HepG2 (cell line): Measurements from ENCODE around the gene DUS1L. TPM values are rescaled to one million over a fixed set of nuclear protein-coding genes. Genes with fewer than 3 reads are reported as not detected.

Experiments
- ETV6 ChIP-seq: sonication (generic); formaldehyde crosslinking; conservative IDR thresholded peaks from 2 replicates; pipeline ENCODE4 v1.4.0; 2020; ENCODE audit warnings: missing genetic modification reagents
- HES4 ChIP-seq: sonication (generic); formaldehyde crosslinking; IDR thresholded peaks from 2 replicates; pipeline ENCODE4 v1.9.0; 2021; ENCODE audit warnings: mild to moderate bottlenecking, missing genetic modification reagents, borderline replicate concordance
- MIER2 ChIP-seq: IDR thresholded peaks from 2 replicates; pipeline ENCODE4 v1.6.1; 2016; ENCODE audit warnings: missing biosample characterization, missing genetic modification reagents
- PHF8 ChIP-seq: sonication (generic); formaldehyde crosslinking; IDR thresholded peaks from 2 replicates; pipeline ENCODE4 v1.5.0; 2020; ENCODE audit warnings: missing genetic modification reagents
- POGZ ChIP-seq: sonication (generic); formaldehyde crosslinking; IDR thresholded peaks from 2 replicates; pipeline ENCODE4 v1.4.0; 2020; ENCODE audit warnings: mild to moderate bottlenecking, missing genetic modification reagents
- REXO4 ChIP-seq: sonication (generic); formaldehyde crosslinking; IDR thresholded peaks from 2 replicates; pipeline ENCODE4 v1.8.0; 2022; ENCODE audit warnings: missing genetic modification reagents, mild to moderate bottlenecking, borderline replicate concordance
- SOX13 ChIP-seq, 3 experiments: fragments of 450-650 bp in 1 of 3; sonication (generic) in 1 of 3; formaldehyde crosslinking in 1 of 3; IDR thresholded peaks in 2 of 3; conservative IDR thresholded peaks in 1 of 3; 2 replicates each; pipeline versions ENCODE4 v1.5.0 to v1.6.1; 2016 to 2020; ENCODE audit warnings: antibody characterized with exemption in 1 of 3, mild to moderate bottlenecking in 1 of 3, missing compliant biosample characterization in 1 of 3, missing genetic modification reagents in 1 of 3, moderate library complexity in 1 of 3
- SP1 ChIP-seq, 2 experiments: fragments of 450-650 bp in 1 of 2; sonication (generic) in 1 of 2; formaldehyde crosslinking in 1 of 2; IDR thresholded peaks; 2 replicates each; pipeline versions ENCODE4 v1.4.0 to v1.6.1; 2016 to 2020; ENCODE audit warnings: missing genetic modification reagents in 1 of 2
- U2AF1 ChIP-seq: fragments of 200-400 bp; formaldehyde crosslinking; optimal IDR thresholded peaks from 2 replicates; pipeline ENCODE3; 2017; ENCODE audit warnings: mild to moderate bottlenecking, low read depth, low read length
- YEATS2 ChIP-seq: sonication (generic); formaldehyde crosslinking; IDR thresholded peaks from 2 replicates; pipeline ENCODE4 v1.4.0; 2020; ENCODE audit warnings: missing genetic modification reagents, borderline replicate concordance
- ZNF549 ChIP-seq: sonication (generic); formaldehyde crosslinking; IDR thresholded peaks from 2 replicates; pipeline ENCODE4 v1.5.0; 2020; ENCODE audit warnings: missing genetic modification reagents
- ZNF556 ChIP-seq: sonication (generic); formaldehyde crosslinking; IDR thresholded peaks from 2 replicates; pipeline ENCODE4 v1.4.0; 2020; ENCODE audit warnings: mild to moderate bottlenecking, missing genetic modification reagents, borderline replicate concordance
- polyA plus RNA-seq, 8 experiments: library from polyadenylated mRNA; depleted of rRNA in 3 of 8; stranded (reverse) in 7 of 8; unstranded in 1 of 8; fragments of >200 nt; fragmentation: Illumina TruSeq in 4 of 8; extraction: Trizol in 4 of 8; gene quantifications; 2 replicates each; pipeline versions ENCODE4 v1.2.1 to v1.2.3, GENCODE V29; 2011 to 2016; ENCODE audit warnings: low read depth in 4 of 8, missing spikeins in 1 of 8, mixed read lengths in 1 of 8; ENCODE audit not compliant: insufficient read depth in 1 of 8
- total RNA-seq, 5 experiments: library from RNA; depleted of rRNA; stranded (reverse); fragments of >200 nt; fragmentation: Illumina TruSeq; extraction: Trizol; gene quantifications; 2 replicates each; pipeline ENCODE4 v1.2.3, GENCODE V29; 2016; ENCODE audit warnings: low read depth in 1 of 5
- TF ChIP-seq, protein P1 (sequence below): sonication (generic); formaldehyde crosslinking; IDR thresholded peaks from 2 replicates; pipeline ENCODE4 v1.5.1; 2020; ENCODE audit warnings: missing genetic modification reagents, mild to moderate bottlenecking, borderline replicate concordance
- TF ChIP-seq, protein P2 (sequence below): sonication (generic); formaldehyde crosslinking; conservative IDR thresholded peaks from 2 replicates; pipeline ENCODE4 v1.4.0; 2020; ENCODE audit warnings: missing genetic modification reagents
- TF ChIP-seq, protein P3 (sequence below): sonication (generic); formaldehyde crosslinking; IDR thresholded peaks from 2 replicates; pipeline ENCODE4 v1.5.0; 2020; ENCODE audit warnings: mild to moderate bottlenecking, low read depth, missing genetic modification reagents, borderline replicate concordance
- TF ChIP-seq, protein P4 (sequence below): sonication (generic); formaldehyde crosslinking; IDR thresholded peaks from 2 replicates; pipeline ENCODE4 v1.5.0; 2020; ENCODE audit warnings: mild to moderate bottlenecking, missing genetic modification reagents
- TF ChIP-seq, protein P5 (sequence below): sonication (generic); formaldehyde crosslinking; IDR thresholded peaks from 2 replicates; pipeline ENCODE4 v1.4.0; 2020; ENCODE audit warnings: missing genetic modification reagents
- TF ChIP-seq, protein P6 (sequence below), 2 experiments: fragments of 450-650 bp in 1 of 2; sonication (generic) in 1 of 2; formaldehyde crosslinking; IDR thresholded peaks; 2 replicates each; pipeline versions ENCODE4 v1.5.0 to v1.8.0; 2020 to 2022; ENCODE audit warnings: mild to moderate bottlenecking in 1 of 2, missing genetic modification reagents in 1 of 2
- TF ChIP-seq, protein P7 (sequence below): sonication (generic); formaldehyde crosslinking; IDR thresholded peaks from 2 replicates; pipeline ENCODE4 v1.4.0; 2020; ENCODE audit warnings: mild to moderate bottlenecking, low read depth, missing genetic modification reagents

Gene DUS1L
- total and polyA plus RNA-seq, 2 of the 13 experiments (the other 11 are each of a cell fraction or from before 2014, with no cell fraction given), result 81.0 to 109 TPM

DNA sequence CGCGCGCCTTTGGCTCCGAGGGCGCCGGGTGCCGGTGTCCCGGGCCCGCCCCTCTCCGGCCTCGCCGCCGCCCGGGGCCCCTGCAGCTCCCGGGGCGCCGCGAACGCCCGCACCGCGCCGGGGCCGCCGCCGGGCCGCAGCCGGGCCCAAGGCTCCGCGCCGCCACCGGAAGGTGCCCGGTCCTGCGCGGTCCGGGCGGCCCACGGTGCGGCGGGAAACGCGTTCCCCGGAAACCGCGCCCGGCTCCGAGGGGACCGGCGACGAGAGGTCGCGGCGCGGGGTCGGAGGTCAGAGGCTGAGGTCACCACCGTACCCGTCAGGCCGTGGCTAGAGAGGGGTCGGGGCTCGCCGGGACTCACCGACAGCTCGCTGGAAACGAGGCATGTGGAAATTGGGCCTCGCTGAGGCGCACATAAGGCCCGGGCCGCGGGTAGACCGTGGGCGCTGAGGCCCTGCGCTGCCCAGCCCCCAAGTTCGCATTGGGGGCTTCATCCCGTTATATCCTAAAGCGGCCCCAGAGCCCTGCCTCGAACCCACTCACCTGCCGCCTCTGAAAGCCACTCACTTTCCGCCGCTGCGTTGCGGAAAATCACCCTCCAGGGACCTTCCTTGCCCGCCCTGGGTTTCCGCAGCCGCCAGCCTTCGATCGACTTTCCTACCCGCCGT is at the start of gene DUS1L (continued):
- TF ChIP-seq, protein P1, sequence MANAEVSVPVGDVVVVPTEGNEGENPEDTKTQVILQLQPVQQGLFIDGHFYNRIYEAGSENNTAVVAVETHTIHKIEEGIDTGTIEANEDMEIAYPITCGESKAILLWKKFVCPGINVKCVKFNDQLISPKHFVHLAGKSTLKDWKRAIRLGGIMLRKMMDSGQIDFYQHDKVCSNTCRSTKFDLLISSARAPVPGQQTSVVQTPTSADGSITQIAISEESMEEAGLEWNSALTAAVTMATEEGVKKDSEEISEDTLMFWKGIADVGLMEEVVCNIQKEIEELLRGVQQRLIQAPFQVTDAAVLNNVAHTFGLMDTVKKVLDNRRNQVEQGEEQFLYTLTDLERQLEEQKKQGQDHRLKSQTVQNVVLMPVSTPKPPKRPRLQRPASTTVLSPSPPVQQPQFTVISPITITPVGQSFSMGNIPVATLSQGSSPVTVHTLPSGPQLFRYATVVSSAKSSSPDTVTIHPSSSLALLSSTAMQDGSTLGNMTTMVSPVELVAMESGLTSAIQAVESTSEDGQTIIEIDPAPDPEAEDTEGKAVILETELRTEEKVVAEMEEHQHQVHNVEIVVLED (CRISPR knock-in tag), result peak; percentile 86
- TF ChIP-seq PHF8 (CRISPR knock-in tag) (peak; percentile 89), SOX13 (IDR thresholded peaks at IDR 0.05) (no peak; the same call in 1 of the 2 replicates), SOX13 (CRISPR knock-in tag; conservative IDR thresholded peaks at IDR 0.05 in 1 of 2, IDR thresholded peaks at IDR 0.05 in 1 of 2) (peak in 1 of 2 experiments; percentile 68; a peak in 2 of 4 replicates), YEATS2 (peak; percentile 94), ETV6 (CRISPR knock-in tag) (peak; percentile 95; the same call in 1 of the 2 replicates), ZNF549 (CRISPR knock-in tag) (no peak), ZNF556 (CRISPR knock-in tag) (peak; percentile 97), REXO4 (no peak), HES4 (CRISPR knock-in tag) (0 out of 2 replicates have a peak, but pooled peaks have one; percentile 56), POGZ (CRISPR knock-in tag) (peak; percentile 94), U2AF1 (no peak), MIER2 (0 out of 2 replicates have a peak, but pooled peaks have one; percentile 34), SP1 (IDR thresholded peaks at IDR 0.05) (no peak), SP1 (CRISPR knock-in tag; IDR thresholded peaks at IDR 0.05) (peak; percentile 96)
- TF ChIP-seq, protein P2, sequence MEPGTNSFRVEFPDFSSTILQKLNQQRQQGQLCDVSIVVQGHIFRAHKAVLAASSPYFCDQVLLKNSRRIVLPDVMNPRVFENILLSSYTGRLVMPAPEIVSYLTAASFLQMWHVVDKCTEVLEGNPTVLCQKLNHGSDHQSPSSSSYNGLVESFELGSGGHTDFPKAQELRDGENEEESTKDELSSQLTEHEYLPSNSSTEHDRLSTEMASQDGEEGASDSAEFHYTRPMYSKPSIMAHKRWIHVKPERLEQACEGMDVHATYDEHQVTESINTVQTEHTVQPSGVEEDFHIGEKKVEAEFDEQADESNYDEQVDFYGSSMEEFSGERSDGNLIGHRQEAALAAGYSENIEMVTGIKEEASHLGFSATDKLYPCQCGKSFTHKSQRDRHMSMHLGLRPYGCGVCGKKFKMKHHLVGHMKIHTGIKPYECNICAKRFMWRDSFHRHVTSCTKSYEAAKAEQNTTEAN (CRISPR knock-in tag), result no peak
- TF ChIP-seq, protein P3, sequence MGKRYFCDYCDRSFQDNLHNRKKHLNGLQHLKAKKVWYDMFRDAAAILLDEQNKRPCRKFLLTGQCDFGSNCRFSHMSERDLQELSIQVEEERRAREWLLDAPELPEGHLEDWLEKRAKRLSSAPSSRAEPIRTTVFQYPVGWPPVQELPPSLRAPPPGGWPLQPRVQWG, result no peak
- TF ChIP-seq, protein P4, sequence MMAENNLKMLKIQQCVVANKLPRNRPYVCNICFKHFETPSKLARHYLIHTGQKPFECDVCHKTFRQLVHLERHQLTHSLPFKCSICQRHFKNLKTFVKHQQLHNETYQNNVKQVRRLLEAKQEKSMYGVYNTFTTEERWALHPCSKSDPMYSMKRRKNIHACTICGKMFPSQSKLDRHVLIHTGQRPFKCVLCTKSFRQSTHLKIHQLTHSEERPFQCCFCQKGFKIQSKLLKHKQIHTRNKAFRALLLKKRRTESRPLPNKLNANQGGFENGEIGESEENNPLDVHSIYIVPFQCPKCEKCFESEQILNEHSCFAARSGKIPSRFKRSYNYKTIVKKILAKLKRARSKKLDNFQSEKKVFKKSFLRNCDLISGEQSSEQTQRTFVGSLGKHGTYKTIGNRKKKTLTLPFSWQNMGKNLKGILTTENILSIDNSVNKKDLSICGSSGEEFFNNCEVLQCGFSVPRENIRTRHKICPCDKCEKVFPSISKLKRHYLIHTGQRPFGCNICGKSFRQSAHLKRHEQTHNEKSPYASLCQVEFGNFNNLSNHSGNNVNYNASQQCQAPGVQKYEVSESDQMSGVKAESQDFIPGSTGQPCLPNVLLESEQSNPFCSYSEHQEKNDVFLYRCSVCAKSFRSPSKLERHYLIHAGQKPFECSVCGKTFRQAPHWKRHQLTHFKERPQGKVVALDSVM (CRISPR knock-in tag), result peak; percentile 79
- TF ChIP-seq, protein P5, sequence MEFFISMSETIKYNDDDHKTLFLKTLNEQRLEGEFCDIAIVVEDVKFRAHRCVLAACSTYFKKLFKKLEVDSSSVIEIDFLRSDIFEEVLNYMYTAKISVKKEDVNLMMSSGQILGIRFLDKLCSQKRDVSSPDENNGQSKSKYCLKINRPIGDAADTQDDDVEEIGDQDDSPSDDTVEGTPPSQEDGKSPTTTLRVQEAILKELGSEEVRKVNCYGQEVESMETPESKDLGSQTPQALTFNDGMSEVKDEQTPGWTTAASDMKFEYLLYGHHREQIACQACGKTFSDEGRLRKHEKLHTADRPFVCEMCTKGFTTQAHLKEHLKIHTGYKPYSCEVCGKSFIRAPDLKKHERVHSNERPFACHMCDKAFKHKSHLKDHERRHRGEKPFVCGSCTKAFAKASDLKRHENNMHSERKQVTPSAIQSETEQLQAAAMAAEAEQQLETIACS (CRISPR knock-in tag), result peak; percentile 68
- TF ChIP-seq, protein P6, sequence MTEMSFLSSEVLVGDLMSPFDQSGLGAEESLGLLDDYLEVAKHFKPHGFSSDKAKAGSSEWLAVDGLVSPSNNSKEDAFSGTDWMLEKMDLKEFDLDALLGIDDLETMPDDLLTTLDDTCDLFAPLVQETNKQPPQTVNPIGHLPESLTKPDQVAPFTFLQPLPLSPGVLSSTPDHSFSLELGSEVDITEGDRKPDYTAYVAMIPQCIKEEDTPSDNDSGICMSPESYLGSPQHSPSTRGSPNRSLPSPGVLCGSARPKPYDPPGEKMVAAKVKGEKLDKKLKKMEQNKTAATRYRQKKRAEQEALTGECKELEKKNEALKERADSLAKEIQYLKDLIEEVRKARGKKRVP (CRISPR knock-in tag; IDR thresholded peaks at IDR 0.05), result no peak
- TF ChIP-seq, protein P7, sequence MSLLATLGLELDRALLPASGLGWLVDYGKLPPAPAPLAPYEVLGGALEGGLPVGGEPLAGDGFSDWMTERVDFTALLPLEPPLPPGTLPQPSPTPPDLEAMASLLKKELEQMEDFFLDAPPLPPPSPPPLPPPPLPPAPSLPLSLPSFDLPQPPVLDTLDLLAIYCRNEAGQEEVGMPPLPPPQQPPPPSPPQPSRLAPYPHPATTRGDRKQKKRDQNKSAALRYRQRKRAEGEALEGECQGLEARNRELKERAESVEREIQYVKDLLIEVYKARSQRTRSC (CRISPR knock-in tag), result 0 out of 2 replicates have a peak, but pooled peaks have one; percentile 39
